Dermis blood vessel endothelial cell (primary cell): ENCODE results near the gene SLC2A6. TPM values are rescaled to one million over a fixed set of nuclear protein-coding genes. Genes with fewer than 3 reads are reported as not detected.

Experiments used
- DNase-seq: peaks from one replicate; pipeline ENCODE4 v3.0.0; 2010
- total RNA-seq: library from RNA; depleted of rRNA; stranded (reverse); fragments of >200 nt; gene quantifications from 2 replicates; pipeline ENCODE4 v1.2.3, GENCODE V29; 2014

Gene SLC2A6, protein sequence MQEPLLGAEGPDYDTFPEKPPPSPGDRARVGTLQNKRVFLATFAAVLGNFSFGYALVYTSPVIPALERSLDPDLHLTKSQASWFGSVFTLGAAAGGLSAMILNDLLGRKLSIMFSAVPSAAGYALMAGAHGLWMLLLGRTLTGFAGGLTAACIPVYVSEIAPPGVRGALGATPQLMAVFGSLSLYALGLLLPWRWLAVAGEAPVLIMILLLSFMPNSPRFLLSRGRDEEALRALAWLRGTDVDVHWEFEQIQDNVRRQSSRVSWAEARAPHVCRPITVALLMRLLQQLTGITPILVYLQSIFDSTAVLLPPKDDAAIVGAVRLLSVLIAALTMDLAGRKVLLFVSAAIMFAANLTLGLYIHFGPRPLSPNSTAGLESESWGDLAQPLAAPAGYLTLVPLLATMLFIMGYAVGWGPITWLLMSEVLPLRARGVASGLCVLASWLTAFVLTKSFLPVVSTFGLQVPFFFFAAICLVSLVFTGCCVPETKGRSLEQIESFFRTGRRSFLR
- total RNA-seq = 32.0 and 42.1 TPM in 2 replicates

DNA sequence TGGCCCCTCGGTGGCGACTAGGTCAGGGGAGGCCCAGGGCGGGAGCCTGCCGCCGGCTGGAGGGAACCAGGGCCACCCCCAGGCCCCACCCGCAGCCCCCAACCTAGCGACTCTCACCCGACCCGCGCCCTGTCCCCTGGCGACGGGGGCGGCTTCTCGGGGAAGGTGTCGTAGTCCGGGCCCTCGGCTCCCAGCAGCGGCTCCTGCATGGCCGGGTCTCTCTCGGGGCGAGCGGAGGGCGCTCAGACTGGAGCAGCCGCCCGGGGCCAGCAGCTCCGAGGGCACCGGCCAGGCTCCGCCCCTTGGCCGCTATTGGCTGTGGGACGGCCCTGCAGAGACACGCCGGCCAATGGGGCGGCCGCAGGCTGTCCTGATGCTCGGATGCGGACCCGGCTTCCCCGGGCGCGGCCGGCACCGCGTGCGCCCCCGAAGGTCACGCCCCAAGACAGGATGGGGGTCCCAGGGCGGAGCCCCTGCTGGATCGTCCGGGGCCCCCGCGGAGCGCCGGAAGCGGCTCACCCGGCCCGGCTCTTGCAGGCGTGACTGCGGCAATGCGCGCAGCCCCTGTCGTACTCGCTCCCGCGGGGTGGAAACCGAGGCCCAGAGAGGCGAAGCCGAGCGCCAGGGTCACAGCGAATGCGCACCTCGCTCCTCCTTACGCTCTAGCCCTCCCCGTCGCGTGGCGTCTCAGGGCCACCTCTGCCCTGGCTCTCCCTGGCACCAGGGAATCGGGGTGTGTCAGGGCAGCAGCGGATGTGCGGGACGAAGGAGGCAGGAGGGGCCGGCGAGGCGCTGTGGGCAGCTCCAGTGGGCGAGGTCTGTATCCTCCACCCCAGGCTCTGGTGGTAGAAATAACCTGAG is at the start of gene SLC2A6:
Gene SLC2A6, minus strand, starts transcription at position 249 of the 861 bp plus-strand sequence. Its CDS starts 40 bp downstream, at position 209.
- peak; percentile 84 for DNase-seq

DNA sequence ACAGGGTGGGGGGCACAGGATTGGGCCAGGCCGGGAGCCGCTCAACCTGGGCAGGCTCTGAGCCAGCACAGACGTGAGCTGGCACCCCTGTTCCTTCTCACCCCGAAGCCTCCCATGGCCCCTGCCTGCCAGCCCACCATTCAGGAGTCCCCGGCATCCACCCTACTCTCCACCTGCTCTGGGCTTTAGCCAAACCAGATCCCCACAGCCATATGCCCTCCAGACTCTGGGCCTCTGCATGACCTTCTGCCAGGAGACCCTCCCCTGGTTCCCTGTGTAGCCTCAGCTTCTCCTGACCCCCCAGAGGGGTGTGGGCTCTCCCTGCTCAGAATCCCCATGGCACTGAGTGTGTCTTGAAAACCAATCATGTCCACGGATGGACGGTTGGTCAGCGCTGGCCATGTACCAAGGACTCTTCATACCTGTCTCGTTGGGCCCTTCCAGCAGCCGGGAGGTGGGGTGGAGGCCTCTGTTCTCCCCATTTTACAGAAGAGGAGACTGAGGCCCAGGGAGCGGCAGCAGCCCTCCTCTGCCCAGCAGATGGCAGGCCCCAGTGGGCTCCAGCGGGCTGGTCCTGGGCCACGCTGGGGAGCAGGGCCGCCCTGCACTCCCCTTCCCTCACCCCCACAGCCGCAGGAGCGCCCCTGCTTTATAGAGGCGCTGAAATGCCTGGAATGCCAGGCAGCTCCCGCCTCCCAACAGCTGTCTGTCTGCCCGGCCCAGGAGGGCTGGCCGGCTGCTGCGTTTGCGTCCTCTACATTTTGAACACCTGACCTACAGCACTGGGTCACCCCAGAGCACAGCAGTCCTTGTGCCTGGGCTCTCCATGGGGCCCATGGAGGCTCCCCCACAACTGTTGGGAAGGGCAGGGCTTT is 49.3 kb upstream of the SLC2A6 start:
- no peak for DNase-seq

DNA sequence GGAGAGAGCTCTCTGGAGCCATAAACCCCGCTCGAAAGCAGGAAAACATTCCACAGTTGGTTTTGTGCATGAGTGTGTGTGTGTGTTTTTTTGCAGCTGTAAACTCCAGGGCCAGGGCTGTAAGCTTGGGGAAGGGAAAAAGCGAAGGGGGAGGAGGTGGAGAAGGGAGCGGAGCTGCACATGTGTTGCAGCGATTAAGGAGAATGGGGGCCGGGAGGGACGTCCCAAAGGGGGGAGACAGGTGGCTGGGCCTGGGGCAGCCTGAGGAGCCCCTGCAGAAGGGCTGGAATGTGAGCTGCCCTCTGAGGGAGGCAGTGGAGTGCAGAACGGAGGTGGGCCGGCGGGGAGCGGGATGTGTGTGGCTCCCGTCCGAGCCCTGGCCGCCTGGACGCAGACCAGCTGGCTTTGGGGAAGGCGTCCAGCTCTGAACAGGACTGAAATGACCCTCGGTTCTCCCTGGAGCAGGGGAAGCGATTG is 48.6 kb upstream of the SLC2A6 start:
- DNase-seq = no peak

DNA sequence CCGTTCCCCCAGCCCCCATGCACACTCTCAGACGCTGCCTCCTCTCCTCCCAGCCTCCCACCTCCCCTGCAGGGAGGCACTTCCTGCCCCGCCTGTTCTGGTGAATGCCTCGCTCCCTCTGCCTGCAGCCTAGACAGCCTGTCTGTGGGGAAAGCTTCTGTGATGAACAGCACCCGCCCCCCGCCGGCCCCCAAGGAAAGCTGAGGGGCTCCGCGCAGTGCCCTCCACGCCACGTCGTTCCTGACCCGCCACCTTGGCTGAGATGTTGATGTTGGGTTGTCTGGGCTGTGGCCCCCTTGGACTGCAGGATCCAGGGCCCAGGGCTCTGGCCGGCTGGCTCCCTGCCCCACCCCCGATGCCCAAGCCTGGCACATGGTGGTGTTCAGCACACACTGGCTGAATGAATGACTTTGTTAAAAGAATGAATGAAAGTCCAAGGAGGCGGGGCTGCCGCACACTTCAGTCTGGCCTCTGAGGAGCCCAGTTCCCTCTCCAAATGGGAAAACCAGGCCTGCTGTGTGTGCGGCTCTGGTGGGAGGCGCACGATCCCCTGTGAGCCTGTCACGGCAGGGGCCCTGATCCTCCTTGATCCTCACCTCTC is 47.9 kb upstream of the SLC2A6 start:
- DNase-seq = no peak

DNA sequence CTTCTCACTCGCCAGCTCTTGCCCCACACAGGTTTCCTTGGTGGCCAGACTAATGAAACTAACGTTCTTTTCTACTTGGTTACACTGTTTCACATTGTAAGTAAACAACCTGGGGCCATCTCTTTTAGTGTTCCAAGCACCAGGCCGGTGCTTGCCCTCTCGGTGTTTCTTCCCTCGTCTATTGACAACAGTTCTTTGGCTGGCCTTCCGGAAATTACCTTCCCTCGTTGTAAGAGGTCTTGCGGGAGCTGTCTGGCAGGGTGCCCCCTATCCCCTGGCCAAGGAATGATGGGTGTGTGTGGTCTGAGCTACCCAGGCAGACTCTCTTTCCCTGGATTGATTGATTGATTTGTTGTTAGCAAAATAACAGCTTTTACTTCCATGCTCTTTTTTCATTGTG is 46.8 kb upstream of the SLC2A6 start:
- DNase-seq = no peak

DNA sequence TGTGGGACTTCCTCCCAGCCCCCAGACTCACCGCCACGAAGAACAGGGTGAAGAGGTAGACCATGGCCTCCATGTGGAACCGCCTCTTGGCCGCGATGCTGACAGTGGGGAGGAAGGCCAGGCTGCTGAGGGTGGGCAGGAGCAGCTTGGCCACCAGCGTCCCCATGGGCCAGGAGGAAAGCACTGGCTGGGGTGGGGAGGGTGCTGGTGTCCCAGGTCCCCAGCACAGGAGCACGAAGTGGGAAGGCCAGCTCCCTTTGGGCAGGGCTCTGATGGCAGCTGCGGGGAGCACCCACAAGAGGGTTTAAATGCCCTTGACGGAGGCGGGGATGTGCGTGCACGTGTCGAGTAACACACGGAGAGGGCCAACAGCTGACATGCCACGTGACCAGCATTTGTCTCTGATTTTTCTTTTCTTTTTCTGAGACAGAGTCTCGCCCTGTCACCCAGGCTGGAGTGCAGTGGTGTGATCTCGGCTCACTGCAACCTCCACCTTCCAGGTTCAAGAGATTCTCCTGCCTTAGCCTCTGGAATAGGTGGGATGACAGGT is 45.9 kb upstream of the SLC2A6 start, which contains the start of gene MYMK:
Gene MYMK, minus strand, starts transcription at position 281 of the 550 bp plus-strand sequence. Its CDS starts 115 bp downstream, at position 166.
- DNase-seq = no peak

DNA sequence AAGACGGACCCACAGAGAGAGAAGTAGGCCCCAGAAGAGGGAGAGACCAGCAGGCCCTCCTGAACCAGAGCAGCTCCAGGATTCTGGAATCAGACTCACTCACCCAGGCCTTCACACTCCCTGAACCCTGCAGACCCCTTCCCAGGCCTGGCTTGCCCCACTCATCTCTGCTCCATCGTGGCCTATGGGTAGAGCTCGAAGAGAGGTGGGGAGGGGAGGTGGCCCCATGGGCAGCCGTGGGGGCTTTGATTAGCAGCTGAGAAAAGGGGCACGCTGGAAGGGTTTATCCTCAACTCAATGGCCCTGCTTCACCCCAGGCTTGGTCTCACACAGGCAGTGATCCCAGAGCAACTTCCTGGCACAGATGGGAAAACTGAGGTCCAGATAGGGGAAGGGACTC is 45.2 kb upstream of the SLC2A6 start:
- DNase-seq = no peak

DNA sequence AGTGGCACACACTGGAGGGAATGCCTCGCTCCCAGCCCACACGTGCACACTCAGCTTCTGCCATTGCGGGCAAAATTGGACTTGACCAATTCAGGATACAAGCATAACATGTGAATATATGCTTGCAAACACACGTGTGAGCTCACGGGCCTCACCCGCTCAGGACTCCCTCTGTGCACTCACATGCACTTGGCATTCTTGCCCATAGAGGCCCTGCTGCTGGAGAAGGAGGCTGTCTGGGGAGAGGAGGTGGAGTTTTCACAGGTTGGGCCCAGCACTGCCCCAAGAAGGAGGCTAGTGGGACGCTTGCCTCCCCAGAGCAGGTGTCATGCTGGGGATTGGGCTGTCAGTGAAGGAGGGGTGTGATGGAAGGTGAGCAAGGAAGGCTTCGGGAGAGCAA is 44.2 kb upstream of the SLC2A6 start:
- no peak for DNase-seq

DNA sequence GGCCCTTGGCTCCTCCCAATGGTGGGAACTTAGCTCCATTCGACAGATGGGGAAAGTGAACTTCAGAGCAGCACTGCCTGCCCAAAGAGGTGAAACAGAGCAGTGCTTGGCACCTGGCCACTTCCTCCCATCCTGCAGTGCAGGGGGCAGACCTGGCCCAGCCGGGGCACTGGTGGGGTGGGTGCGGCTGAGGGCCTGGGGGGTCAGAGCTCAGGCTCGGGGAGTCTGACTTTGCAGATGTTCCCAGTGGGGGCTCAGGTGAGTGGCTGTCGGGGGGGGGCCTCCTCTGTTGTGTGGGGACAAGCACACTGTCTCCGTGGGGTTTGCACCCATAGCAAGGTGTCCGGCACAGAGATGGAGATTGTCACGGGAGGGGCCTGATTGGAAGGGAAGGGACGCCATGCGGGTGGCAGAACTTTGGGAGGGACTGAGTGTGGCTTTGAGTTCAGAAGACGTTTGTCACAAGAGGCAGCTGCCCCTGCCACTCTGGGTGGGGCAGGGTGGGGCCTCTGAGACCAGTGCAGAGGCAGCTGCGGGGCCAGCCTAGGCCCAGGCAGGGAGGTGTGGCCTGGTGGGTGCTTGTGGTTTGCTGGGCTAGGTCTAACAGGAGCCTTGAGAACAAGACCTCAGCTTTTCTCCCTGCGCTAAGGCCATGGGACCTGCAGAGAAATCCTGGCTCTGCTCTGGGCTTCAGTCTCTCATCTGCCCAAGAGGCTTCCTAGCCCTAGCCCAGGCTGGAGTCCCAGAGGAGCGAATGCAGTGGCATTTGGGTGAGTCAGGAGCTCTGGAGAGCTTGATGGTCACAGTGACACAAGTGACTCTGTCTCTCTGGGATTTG is 43.4 kb upstream of the SLC2A6 start:
- DNase-seq = no peak

DNA sequence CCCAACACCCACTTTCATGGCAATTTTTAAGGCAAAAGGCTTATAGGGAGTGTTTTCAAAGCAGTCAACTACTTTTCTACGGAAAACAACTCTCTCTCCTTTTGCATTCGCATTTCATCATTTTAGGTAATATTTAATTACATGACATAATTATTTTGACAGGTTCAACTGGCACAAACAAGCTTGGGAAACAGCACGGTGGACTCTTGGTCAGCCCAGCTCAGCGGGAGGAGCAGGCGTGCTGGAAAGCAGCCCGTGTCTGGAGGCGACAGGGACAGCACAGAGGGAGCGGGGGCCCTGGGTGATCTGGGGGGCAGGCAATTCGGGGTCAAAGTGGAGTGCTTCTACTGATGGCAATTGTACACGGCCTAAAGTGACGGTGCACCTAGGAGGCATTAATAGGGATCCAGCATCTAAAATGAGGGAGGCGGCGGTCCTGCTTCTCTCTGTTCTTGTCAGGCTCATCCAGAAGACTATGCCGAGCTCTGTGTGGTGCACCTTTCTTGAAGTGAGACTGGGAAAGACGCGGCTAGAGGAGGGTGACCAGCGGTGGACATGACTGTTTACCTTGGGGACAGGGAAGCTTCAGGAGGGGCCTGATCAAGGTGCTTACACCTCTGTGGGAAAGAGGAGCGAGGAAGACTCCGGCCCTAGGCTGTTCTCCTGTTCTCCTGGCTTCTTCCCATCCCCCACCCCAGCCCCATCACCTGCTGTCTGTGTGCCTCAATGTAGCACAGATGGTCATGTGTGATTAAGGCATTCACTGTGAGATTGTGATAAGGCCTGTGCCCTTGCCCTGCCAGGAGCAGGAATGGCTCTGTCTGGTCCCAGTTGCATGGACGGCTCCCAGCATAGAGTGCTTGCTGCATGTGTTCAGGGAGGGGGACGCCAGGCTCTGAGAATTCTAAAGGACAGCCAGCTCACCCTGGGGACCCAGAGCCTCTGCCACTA is 42.5 kb upstream of the SLC2A6 start:
- no peak for DNase-seq

DNA sequence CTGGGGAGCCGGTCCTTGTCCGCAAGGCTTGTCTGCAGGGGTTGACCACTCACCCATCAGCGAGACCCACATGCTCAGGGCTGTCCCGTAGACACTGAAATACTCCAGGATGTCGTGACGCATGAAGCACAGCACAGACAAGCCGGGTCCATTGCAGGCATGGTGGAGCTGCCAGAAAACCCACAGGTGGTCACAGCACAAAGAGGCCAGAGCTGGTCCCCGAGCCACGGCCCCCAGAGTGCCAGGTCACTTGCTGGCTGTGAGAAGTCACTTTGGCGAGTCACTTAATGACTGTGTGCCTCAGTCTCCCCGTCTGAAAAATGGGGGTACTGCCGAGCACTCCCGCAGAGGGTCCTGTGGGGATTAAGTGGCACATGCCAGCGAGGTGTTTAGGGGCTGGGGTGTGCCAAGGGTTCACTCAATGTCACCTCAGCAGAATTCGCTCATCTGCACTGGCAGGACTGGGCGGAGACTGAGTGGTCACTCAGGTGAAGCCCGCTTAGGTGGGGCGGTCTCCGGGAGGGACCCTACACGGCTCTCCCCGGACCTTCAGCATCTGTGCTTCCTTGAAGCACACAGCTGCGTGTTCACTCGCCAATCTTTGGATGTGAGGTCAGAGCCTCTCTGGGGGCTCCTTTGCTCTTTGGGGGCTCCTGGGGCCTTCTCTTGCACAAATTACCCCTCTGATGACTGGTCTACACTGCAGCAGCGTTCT is 41.4 kb upstream of the SLC2A6 start:
- DNase-seq = no peak

DNA sequence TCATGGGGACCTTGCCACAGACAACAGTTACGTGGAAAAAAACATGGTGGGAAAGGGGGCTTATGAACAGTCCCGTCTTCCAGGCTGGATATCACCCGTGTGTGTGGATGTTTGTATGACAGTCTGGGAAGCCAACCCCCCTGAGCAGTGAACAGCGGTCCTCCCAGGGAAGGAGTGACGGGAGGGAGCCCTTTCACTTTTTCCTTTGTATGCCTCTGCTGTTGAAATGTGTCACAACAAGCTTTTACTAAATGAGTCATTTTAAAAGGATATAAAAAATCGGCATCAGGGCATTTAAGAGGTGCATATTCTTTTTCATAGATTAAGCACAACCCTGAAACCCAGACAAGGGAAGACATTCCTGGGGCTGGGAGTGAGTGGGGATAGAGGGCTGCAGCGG is 40.8 kb upstream of the SLC2A6 start:
- no peak for DNase-seq

DNA sequence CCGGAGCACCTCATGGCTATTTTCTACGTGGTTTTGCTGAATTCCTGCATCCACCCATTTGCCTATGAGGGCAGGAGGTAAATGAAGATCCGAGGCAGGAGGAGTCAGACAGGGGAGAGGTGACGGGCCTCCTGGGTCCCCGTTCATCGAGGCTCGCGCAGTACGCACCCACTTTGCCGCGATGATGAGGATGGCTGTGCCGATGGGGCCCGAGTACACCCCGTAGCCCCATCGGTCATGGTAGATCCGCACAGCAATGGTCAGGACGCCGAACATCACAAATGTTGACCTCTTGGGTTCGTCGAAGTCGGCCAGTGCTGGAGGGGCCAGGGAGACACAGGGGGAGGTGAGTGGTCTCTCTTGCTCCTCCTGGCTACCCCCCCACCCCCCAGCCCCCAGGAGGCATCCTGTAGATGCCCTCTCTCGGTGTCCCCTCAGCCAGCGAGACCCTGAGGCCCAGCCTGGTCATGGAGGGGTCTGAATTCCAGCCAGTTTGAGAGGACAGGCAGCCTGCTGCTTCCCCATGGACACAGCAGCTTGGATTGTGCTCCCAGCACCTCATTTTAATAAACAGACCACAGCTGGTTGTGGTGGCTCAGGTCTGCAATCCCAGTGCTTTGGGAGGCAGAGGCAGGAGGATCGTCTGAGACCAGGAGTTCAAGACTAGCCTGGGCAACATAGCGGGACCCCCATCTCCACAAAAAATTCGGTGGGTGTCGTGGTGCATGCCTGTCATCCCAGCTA is 40.0 kb upstream of the SLC2A6 start:
- no peak for DNase-seq

DNA sequence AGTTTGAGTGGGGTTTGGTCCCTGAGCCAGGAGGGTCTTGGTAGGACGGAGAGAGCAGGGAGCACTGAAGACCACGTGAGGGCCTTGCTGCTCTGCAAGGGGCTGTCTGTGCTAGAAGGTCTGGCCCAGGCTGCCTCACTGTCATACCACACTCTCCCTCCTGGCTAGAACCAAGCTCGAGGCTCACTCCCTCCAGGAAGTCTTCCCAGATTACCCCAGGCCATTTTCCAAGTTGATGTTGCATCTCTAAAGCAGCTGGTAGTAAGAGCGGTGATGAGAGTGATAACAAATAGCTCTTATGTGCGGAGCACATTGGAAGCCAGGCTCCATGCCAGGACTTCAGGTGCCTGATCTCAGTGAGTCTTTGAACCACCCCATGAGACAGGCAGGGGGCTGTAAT is 39.3 kb upstream of the SLC2A6 start:
- DNase-seq = no peak

DNA sequence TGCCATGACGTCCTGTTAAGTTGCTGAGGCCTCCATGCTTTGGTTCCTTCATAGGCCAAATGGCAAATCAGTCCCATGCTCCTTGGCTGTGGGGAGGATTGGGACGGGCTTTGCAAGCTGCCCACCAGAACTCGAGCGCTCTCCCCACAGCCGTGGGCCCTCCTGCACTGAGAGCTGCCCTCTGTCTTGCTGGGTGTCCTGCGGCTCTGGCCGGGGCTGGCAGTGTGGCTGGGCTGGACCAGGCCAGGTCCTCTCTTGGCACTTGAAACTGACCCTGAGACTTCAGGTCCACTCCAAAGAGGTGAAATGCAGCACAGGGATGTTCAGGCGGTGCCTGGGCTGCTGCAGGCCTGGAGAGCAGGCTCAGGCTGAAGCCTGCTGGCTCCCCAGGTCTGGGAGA is 38.8 kb upstream of the SLC2A6 start:
- no peak for DNase-seq

DNA sequence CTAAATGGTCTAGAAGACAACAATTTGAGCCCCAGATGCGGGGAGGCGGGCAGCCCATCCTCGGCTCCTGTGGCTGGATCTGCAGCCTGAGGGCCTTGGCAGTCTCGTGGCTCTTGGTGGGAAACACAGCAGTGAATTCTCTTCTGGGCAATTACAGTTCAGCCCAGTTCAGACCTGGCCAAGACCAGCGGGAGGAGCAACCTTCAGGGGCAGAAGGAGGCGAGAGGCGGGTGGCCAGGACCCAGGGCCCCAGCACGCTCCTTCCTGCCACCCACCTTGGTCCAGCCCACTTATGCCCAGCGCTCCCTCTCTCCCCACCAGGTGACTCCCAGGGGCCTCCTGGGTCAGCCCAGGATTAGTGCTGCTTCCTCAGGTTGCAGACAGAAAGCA is 38.1 kb upstream of the SLC2A6 start:
- no peak for DNase-seq

DNA sequence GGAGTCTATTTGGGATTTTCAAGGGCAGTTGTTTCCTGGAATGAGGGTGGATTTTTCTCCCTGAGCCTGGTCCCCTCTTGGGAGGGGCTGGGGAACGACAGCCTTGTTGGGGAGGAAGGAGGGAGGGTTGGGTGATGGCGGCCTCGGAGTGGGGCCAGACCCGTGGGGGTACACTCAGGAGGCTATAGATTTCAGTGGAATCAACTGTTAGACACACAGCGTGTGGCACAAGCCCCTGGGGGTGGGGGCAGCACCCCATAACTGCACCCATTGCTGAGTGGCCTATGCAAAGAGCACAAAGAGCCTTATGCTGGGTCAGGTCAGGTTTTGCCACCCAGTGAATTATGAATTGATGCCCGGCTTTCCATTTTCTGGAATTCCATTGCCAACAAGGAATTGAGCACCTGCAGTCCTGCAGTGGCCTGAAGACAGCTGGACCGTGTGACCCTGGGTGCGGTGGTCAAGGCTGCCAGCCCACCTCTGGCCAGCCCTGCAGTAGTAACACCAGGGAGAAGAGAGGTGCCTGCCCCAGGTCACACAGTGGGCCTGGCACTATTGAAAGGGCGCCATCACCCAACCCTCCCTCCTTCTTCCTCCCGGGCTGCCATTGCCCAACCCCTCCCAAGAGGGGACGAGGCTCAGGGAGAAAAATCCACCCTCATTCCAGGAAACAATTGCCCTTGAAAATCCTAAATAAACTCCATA is 37.5 kb upstream of the SLC2A6 start:
- DNase-seq = no peak
